Measurements from ENCODE around the gene GPBAR1. TPM values are rescaled to one million over a fixed set of nuclear protein-coding genes. Genes with fewer than 3 reads are reported as not detected.
"Not testable (repeated sequence)": the region's sequence is repeated elsewhere in the genome, so short reads cannot be mapped to it uniquely, and the experiment has no call there.

The GPBAR1 gene
- polyA plus RNA-seq, 4 donors = 2.1 to 2.4 (median 2.3) TPM

GRCh38 chr2:218266316-218266979, 5.6 kb downstream of the GPBAR1 start:
- no peak for DNase-seq (ENCODE audit: low read depth in 4 of 4, low spot score in 3 of 4)

GRCh38 chr2:218267259-218267658, 6.4 kb downstream of the GPBAR1 start:
- no peak for DNase-seq (ENCODE audit: low read depth in 4 of 4, low spot score in 3 of 4)

DNA sequence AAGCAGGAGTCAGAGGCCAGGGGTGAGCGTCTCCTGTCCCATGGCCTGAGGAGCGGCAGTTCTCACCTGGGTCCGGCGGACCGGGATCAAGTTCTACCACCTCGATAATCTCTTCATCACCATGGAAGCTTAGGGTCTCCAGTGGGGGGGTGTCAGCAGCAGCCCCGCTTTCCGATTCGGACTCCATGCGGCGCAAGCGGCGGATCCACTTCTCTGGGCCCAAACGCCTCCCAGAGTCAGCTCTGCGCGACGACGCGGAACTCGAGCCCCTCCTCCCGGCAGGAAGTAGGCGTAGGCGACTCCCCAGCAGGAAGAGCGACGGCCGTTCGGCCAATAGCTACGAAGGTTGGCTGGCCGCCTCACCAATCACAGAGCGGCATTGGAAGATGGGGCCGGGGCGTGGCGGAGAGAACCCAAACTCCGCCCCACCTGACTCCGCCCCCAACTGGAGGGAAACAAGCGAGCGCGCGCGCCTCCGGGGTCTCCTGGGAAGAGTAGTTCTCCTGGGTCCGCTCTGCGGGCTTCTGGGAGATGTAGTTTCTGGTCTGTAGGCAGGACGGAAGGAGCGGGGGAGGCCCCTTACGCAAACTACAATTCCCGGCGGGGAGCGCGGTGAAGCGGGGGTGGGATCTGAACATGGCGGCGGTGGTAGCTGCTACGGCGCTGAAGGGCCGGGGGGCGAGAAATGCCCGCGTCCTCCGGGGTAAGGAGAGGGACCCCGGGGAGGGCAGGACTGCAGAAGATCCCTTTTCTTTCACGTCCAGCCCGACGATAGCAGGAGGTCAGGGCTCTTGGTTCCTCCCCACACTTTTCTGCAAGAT, 9.3 kb downstream of the GPBAR1 start, which contains the start of the genes AAMP and PNKD:
TSS of gene AAMP (minus strand) at position 238 of the 821 bp plus-strand sequence. CDS start at position 187, 51 bp downstream.
TSS of gene PNKD (plus strand) at position 620 of the 821 bp plus-strand sequence. CDS start at position 637, 17 bp downstream.
- DNase-seq (ENCODE audit: low read depth in 4 of 4, low spot score in 3 of 4) = peak; percentile 99 to 100 (median 100)

DNA sequence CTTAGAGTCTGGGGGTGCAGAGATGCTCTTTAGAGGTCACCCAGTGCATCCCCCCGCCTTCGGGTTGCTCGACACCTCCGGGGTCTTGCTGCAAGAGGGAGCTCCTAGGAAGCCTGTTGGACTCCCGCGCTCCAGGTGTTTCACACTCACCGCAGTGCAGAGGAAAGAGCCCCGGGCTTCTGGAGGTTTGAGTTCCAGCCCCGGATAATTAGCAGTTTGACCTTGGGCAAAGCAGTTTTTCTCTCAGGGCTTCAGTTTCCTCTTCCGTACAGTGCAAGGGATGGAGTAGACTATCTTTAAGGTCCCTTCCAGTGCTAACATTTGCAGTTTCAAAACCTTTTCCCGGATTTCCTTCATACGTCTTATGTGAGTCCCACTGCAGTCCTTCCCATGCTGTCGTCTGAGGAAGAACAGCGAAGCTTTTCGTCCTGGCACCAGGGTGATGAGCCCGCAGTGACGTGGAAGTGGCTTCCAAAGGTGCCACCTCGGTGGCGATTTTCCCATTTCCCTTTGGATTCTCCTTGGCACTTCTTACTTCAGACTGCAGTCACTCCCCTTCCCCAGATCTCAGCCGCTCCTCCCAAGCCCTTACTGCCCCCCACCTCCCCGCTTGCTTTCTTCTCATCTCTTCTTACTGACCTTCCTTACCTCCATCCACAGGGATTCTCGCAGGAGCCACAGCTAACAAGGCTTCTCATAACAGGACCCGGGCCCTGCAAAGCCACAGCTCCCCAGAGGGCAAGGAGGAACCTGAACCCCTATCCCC, 10.1 kb downstream of the GPBAR1 start:
- DNase-seq (ENCODE audit: low read depth in 4 of 4, low spot score in 3 of 4) = no peak

GRCh38 chr2:218271487-218271797, 10.6 kb downstream of the GPBAR1 start:
- DNase-seq (ENCODE audit: low read depth in 4 of 4, low spot score in 3 of 4) = no peak

DNA sequence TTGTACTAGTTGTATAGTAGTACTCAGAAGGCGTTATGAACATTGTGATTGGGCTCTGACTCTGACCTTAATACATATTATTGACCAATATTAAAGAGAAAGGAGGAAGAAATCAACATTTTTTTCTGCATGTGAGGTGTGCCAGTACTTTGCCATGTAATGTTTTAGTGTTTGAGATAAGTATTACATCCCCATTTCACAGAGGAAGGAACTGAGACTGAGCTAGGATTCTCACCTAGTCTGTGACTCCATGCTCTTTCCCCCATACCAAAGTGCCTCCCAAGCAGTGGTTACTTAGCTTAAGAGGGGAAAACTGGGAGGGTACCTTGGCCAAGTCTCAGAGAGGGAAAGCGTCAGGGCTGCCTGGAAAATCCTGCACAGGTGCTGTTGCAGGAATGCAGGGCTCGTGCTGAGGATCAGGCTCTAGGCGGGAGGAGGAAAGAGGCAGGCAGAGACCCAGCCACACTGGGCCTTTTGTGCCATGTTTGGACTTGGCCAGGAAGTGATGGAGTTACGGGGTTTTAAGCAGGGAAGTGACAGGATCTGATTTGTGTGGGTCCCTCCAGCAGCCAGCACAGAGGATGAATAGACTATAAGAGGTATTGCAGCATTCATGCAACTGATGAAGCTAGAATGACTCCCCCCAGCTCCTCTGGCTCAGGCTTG, 11.2 kb downstream of the GPBAR1 start:
- DNase-seq (ENCODE audit: low read depth in 4 of 4, low spot score in 3 of 4) = no peak

DNA sequence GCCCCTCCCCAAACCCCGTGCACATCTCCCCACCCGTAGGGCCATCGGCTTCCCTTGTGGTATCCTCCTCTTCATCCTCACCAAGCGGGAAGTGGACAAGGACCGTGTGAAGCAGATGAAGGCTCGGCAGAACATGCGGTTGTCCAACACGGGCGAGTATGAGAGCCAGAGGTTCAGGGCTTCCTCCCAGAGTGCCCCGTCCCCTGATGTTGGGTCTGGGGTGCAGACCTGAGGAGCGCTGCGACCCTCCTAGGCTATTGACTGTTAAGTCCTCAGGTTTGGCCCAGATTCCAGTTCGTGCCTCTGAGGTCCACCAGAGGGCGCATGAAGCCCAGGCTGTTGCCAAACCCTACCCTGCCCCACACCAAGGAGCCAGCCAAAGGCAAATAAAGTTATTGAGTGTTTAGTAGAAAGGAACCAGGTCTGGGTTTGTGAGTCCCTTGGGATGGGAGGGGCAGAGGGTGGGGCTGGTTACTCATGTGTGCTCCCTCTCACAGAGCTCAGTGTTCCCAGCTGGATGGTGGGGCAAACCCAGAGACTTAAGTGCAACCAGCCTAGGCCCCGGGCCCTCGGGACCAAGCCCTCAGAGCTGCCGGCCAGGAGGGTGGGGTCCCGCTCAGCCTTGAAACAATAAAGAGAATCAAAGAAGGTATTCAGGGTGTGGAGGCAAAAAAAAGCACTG, 11.9 kb downstream of the GPBAR1 start:
- peak in 1 of 4 donors; percentile 64 for DNase-seq (ENCODE audit: low read depth in 4 of 4, low spot score in 3 of 4)

DNA sequence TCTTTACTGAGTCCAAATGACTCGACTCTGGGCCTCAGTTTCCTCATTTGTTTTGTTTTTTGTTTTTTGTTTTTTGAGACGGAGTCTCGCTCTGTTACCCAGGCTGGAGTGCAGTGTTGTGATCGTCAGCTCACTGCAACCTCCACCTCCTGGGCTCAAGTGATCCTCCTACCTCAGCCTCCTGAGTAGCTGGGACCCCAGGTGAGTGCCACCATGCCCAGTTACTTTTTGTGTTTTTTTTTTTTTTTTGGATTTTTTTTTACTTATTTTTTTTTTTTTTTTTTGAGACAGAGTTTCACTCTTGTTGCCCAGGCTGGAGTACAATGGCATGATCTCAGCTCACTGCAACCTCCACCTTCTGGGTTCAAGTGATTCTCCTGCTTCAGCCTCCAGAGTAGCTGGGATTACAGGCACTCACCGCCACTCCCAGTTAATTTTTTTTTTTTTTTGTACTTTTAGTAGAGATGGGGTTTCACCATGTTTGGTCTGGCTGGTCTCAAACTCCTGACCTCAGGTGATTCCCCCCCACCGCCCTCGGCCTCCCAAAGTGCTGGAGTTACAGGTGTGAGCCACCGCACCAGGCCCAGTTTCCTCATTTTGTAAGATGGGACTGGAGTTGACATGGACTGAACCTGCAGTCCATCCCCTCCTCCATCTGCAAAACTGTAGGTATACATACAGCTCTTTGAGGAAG, 12.5 kb downstream of the GPBAR1 start:
- not testable (repeated sequence) for DNase-seq (ENCODE audit: low read depth in 4 of 4, low spot score in 3 of 4)

- no peak for DNase-seq (ENCODE audit: low read depth in 4 of 4, low spot score in 3 of 4)
Measured at GRCh38 chr2:218273908-218274249, 13.1 kb downstream of the GPBAR1 start.

- DNase-seq (ENCODE audit: low read depth in 4 of 4, low spot score in 3 of 4) = no peak
Measured at GRCh38 chr2:218274586-218274985, 13.8 kb downstream of the GPBAR1 start.

GRCh38 chr2:218275371-218276072, 14.7 kb downstream of the GPBAR1 start:
- DNase-seq (ENCODE audit: low read depth in 4 of 4, low spot score in 3 of 4) = no peak

DNA sequence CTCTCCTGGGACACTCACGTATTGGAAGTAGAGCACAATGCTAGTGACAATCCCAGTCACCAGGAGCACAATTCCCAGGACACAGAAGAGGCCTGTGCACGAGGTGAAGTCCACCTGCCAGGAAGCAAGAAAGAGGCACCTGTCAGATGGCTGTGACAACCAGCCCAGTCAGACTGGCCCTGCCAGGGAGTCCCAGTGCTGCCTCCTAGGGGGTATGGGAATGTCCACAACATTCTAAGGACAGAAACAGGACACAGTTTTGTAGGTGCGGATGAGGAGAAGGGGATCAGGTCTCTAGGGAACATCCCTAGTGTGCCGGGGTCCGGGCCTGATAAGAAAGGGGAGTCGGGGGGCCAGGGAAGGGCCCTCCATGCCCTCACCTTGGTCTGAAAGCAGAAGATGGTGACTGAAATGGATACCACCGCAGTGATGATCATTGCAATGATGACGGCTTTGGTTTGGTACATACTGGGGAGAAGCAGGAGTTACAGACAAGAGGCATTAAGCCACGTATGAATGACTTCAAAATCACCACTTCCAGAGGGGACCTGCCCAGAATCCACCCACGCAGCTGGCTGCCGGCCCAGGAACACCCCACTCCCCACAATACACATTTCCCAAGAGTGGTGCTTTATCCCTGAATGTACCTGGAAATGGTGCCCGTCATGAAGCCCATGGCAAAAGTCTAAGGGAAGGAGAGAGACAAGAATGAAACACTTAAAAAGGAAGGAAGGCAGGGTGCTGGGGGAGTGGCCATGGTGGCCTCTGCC, 16.4 kb downstream of the GPBAR1 start:
- no peak for DNase-seq (ENCODE audit: low read depth in 4 of 4, low spot score in 3 of 4)

DNA sequence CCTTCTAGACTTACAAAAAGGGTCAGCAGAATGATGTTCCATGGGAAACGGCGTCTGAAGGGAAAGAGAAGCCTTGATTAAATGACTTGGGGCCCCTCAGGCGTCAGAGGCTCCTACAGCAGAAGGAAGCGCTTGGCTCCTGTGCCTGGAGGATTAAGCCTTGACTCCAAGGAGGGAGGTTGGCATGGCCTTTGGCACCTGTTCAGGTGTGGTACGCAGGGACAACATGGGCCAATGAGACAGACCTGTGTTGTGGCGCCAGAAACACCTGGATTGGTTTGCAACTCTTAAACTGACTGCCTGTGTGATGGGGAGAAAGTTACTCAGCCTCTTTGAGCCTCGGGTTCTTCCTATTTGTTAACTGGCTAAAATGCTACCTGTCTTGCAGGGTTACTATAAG, 17.1 kb downstream of the GPBAR1 start:
- no peak for DNase-seq (ENCODE audit: low read depth in 4 of 4, low spot score in 3 of 4)

- DNase-seq (ENCODE audit: low read depth in 4 of 4, low spot score in 3 of 4) = no peak
Measured at GRCh38 chr2:218278531-218279360, 17.9 kb downstream of the GPBAR1 start.

DNA sequence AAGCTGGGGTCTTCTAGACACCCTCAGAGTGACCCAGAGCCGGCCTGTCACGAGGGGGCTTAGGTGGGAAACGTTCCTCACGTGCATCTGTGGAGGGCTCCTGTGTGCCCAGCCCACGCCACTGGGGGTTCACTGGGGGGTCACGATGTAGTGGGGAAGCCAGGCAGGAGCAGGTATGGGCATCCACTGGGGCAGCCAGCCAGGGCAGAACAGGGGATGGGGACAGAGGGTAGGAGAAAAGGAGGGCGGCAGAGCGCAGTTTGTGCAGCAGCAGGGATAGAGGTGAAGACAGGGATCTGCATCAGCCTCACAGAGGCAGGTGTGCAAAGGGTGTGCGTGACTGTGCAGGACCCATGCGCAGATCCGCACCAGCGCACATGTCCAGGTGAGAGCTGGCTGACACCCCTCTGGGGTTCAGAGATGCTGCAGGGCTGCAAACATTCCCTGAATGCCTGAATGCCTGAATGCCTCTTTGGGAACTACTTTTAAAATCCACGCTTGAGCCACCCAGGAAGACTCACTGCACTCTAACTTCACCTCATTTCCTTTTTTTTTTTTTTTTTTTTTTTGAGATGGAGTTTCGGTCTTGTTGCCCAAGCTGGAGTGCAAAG, 19.6 kb downstream of the GPBAR1 start:
- DNase-seq (ENCODE audit: low read depth in 4 of 4, low spot score in 3 of 4) = no peak

- no peak for DNase-seq (ENCODE audit: low read depth in 4 of 4, low spot score in 3 of 4)
Measured at GRCh38 chr2:218281449-218281848, 20.6 kb downstream of the GPBAR1 start.
